Esophagus (tissue), 2 donors: ENCODE measurements around the gene SIPA1L3. TPM values are rescaled to one million over a fixed set of nuclear protein-coding genes. Genes with fewer than 3 reads are reported as not detected.
"Not testable (repeated sequence)": the region's sequence is repeated elsewhere in the genome, so short reads cannot be mapped to it uniquely, and the experiment has no call there.

ENCODE experiments used
- H3K27ac ChIP-seq, 2 donors: one replicate each; pipeline ENCODE4 v1.5.1; 2013; ENCODE audit warnings: low read depth in 2 of 2, mild to moderate bottlenecking in 2 of 2, inconsistent platforms in 1 of 2, low read length in 1 of 2, moderate library complexity in 1 of 2
- H3K27me3 ChIP-seq, 2 donors: one replicate each; pipeline ENCODE4 v1.6.1; 2013; ENCODE audit warnings: low read length in 2 of 2, control low read depth in 1 of 2, mild to moderate bottlenecking in 1 of 2; ENCODE audit not compliant: insufficient read depth in 2 of 2, control insufficient read depth in 1 of 2
- H3K36me3 ChIP-seq, 2 donors: one replicate each; pipeline ENCODE4 v1.6.1; 2013; ENCODE audit warnings: low read length in 1 of 2; ENCODE audit not compliant: control insufficient read depth in 2 of 2, insufficient read depth in 2 of 2
- H3K4me1 ChIP-seq, 2 donors: one replicate each; pipeline ENCODE4 v1.6.1; 2013; ENCODE audit warnings: low read length in 1 of 2; ENCODE audit not compliant: control insufficient read depth in 2 of 2, insufficient read depth in 2 of 2
- H3K4me3 ChIP-seq, 2 donors: one replicate each; pipeline ENCODE4 v1.5.1; 2013; ENCODE audit warnings: low read length in 2 of 2, mild to moderate bottlenecking in 2 of 2, low read depth in 1 of 2, moderate library complexity in 1 of 2
- H3K9me3 ChIP-seq, 2 donors: one replicate each; pipeline ENCODE4 v1.6.1; 2013; ENCODE audit warnings: mild to moderate bottlenecking in 2 of 2, low read depth in 1 of 2, low read length in 1 of 2, moderate library complexity in 1 of 2; ENCODE audit not compliant: control insufficient read depth in 2 of 2, insufficient read depth in 1 of 2
- WGBS, 2 donors: extraction: QIAGEN DNeasy Blood & Tissue Kit; methylation state at CpG; one replicate each; pipeline ENCODE4 v1.1.7; 2013; 5-methylcytosine and 5-hydroxymethylcytosine counted together
- polyA plus RNA-seq, 2 donors: library from polyadenylated mRNA; stranded (reverse); fragments of 200-250 nt; gene quantifications; one replicate each; pipeline ENCODE4 v1.2.3, GENCODE V29; 2013
- donor health status: healthy with polysubstance abuse.
- donor health status: Bipolar disorder and iron deficiency.

SIPA1L3 gene
- polyA plus RNA-seq, 2 donors = 4.1 to 11.0 TPM

DNA sequence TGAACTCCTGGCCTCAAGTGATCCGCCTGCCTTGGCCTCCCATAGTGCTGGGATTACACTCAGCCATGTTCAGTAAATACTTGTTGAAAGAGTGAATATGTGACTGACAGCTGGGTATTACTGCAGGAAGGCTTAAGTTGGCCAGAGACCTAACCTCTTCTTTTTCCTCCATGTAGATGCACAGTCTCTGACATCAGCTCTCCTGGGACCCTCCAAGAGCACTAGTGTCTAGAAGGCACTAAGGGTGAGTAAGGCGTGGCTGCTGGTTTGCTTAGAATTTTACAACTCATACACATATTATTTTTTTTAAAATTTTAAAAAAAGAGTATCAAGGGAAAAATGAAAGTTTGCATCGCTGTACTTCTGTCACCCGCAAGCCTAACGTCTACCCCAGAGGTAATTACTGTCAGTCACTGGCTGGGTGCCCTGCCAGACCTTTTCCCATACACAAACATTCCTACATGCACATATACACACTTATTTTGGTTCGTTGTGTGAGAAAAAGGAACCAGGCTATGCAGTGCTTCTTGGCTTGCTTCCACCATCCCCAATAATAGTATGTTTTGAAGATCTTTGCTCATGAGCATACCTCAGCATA is 122.0 kb downstream of the SIPA1L3 start:
- H3K27ac ChIP-seq = no peak overlapping the region
- H3K27me3 ChIP-seq = no peaks in the 10 kb centered on the region
- H3K36me3 ChIP-seq = peaks cover 0 to 3% of the 10 kb centered on the region in 2 donors
- H3K4me3 ChIP-seq = no peak overlapping the region
- H3K4me1 ChIP-seq = peaks cover 0 to 7% of the 10 kb centered on the region in 2 donors
- 65 to 69% methylated on average over 6 of the region's 6 CpGs for WGBS, 2 donors
- H3K9me3 ChIP-seq = no peaks in the 10 kb centered on the region

DNA sequence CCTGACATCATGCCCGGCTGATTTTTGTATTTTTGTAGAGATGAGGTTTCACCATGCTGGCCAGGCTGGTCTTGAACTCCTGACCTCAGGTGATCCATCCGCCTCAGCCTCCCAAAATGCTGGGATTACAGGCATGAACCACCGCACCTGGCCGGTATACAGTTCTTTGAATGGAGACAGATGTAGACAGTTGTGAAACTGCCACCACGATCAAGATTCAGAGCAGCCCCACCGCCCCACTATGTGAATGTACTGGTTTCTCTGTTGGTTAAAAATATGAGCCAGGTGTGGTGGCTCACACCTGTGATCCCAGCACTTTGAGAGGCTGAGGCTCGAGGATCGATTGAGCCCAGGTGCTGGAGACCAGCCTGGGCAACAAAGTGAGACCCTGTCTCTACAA is 123.0 kb downstream of the SIPA1L3 start:
- 97% methylated on average over 8 of the region's 8 CpGs for WGBS, 2 donors
- H3K27me3 ChIP-seq, H3K36me3 ChIP-seq, H3K9me3 ChIP-seq, H3K27ac ChIP-seq, H3K4me1 ChIP-seq, H3K4me3 ChIP-seq: not testable (repeated sequence)

- WGBS, 2 donors = 83 to 84% methylated on average over 9 of the region's 9 CpGs
- Histone ChIP-seq H3K27ac (no peak overlapping the region), H3K9me3 (no peaks in the 10 kb centered on the region), H3K36me3 (peaks cover 0 to 3% of the 10 kb centered on the region in 2 donors), H3K4me1 (peaks cover 0 to 5% of the 10 kb centered on the region in 2 donors), H3K27me3 (no peaks in the 10 kb centered on the region), H3K4me3 (no peak overlapping the region)
Measured at GRCh38 chr19:38030686-38031422, 123.8 kb downstream of the SIPA1L3 start.

- H3K4me1 ChIP-seq = peaks cover 0 to 1% of the 10 kb centered on the region in 2 donors
- H3K27me3 ChIP-seq = no peaks in the 10 kb centered on the region
- H3K27ac ChIP-seq = no peak overlapping the region
- 93 to 95% methylated on average over 2 of the region's 2 CpGs for WGBS, 2 donors
- peaks cover 0 to 3% of the 10 kb centered on the region in 2 donors for H3K36me3 ChIP-seq
- no peak overlapping the region for H3K4me3 ChIP-seq
- H3K9me3 ChIP-seq = no peaks in the 10 kb centered on the region
Measured at GRCh38 chr19:38031423-38031770, 124.4 kb downstream of the SIPA1L3 start.

- H3K27me3 ChIP-seq = no peaks in the 10 kb centered on the region
- no peak overlapping the region for H3K27ac ChIP-seq
- H3K36me3 ChIP-seq = peaks cover 0 to 3% of the 10 kb centered on the region in 2 donors
- H3K9me3 ChIP-seq = no peaks in the 10 kb centered on the region
- H3K4me1 ChIP-seq = no peaks in the 10 kb centered on the region
- H3K4me3 ChIP-seq = no peak overlapping the region
- 73 to 76% methylated on average over 4 of the region's 4 CpGs for WGBS, 2 donors
Measured at GRCh38 chr19:38032151-38032550, 125.1 kb downstream of the SIPA1L3 start.

DNA sequence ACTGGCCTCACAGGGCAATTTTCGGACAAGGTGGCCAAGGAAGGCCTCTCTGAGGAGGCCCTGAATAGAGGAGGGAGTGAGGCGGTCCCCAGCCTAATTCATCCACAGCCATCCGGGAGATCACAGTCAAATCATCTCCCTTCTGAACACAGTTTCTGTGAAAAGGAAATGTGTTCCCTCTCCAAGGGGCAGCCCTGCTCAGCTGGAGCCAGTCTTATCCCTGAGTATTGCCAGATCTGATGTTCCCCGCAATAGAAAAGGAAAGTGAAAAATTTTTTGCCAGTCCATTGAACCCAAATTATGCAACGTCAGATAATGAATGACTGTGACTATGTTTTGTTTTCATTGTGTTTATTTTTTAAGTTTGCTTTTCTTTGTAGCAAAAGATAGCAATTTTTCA is 125.9 kb downstream of the SIPA1L3 start:
- peaks cover 0 to 3% of the 10 kb centered on the region in 2 donors for H3K36me3 ChIP-seq
- no peak overlapping the region for H3K4me3 ChIP-seq
- H3K27ac ChIP-seq = no peak overlapping the region
- no peaks in the 10 kb centered on the region for H3K4me1 ChIP-seq
- no peaks in the 10 kb centered on the region for H3K27me3 ChIP-seq
- 74 to 80% methylated on average over 5 of the region's 5 CpGs for WGBS, 2 donors
- no peaks in the 10 kb centered on the region for H3K9me3 ChIP-seq

DNA sequence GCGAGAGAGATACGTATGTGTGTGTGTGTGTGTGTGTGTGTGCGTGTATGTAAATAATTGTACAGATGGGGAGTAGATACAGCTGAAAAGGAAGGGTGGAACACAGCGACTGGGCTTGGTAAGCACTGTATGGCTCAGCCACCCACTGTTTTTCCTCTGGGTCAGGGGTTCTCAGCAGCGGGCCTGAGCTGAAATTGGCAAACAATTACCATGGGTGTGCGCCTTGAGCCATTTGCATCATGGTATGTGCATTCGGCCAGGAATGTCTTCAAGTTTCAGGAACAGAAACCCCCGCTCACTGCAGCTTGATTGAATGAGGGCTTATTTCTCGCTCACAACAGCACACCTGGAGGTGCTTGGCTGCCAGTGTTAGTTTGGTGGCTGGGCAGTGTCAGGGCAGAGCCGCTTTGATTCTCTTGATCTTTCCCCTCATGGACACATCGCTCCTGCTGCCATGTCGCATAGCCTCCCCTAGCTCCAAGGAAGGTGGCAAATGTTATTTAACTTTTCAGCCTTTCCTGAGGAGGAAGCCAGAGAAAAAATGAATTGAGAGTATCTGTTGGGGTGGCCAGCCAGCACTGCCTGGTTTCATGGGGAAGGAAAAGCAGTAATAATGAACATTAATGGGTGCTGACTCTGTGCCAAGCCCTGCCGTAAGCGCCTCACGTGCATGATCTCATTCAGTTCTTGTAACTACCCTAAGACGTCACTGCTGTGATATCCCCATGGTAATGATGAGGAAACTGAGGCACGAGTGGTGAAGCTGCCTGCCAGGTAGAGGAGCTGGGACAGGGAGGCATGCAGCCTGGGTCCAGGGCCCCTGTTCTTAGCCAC is 126.9 kb downstream of the SIPA1L3 start:
- H3K4me1 ChIP-seq = no peaks in the 10 kb centered on the region
- WGBS, 2 donors = 75 to 80% methylated on average over 17 of the region's 17 CpGs
- H3K27ac ChIP-seq = no peak overlapping the region
- no peaks in the 10 kb centered on the region for H3K9me3 ChIP-seq
- H3K4me3 ChIP-seq = no peak overlapping the region
- no peaks in the 10 kb centered on the region for H3K27me3 ChIP-seq
- peaks cover 0 to 3% of the 10 kb centered on the region in 2 donors for H3K36me3 ChIP-seq

DNA sequence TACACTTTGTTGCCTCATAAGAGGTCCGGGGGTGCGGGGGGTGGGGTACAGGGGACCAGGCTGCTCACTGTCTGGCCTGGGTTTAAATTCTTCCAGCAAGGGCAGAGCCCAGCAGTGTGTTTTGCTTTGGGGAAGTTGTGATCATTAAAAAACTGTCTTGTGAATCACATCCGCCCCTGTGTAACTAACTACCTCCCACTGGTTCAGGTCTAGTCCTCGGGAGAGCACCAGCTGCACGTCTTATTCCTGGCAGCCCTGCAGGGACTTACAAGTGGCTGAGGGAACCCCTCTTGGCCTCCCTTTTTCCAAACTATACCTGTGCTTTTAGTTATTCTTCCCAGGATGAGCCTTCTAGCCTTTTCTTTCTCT is 127.5 kb downstream of the SIPA1L3 start:
- H3K27ac ChIP-seq = no peak overlapping the region
- no peaks in the 10 kb centered on the region for H3K9me3 ChIP-seq
- WGBS, 2 donors = 72 to 85% methylated on average over 5 of the region's 5 CpGs
- no peaks in the 10 kb centered on the region for H3K27me3 ChIP-seq
- H3K4me3 ChIP-seq = no peak overlapping the region
- H3K4me1 ChIP-seq = no peaks in the 10 kb centered on the region
- peaks cover 0 to 3% of the 10 kb centered on the region in 2 donors for H3K36me3 ChIP-seq

- Histone ChIP-seq H3K4me3 (no peak overlapping the region), H3K27ac (no peak overlapping the region), H3K4me1 (no peaks in the 10 kb centered on the region), H3K27me3 (no peaks in the 10 kb centered on the region), H3K9me3 (no peaks in the 10 kb centered on the region), H3K36me3 (peaks cover 0 to under 1% of the 10 kb centered on the region in 2 donors)
- WGBS, 2 donors = 66 to 69% methylated on average over 17 of the region's 17 CpGs
Measured at GRCh38 chr19:38035515-38036495, 128.8 kb downstream of the SIPA1L3 start.
